Measurements from ENCODE around the gene GK2. TPM values are rescaled to one million over a fixed set of nuclear protein-coding genes. Genes with fewer than 3 reads are reported as not detected.

The GK2 gene
- total RNA-seq, 2 donors from 2014 or later = 3.9 TPM; not detected in 1

- intact Hi-C loops (cut with DNase I) = no loop called here
- no peak for DNase-seq (ENCODE audit: low spot score)
- H3K27ac ChIP-seq = no peak overlapping the region
- no peaks in the 10 kb centered on the region for H3K36me3 ChIP-seq
- no peaks in the 10 kb centered on the region for H3K9me3 ChIP-seq
- no peaks in the 10 kb centered on the region for H3K27me3 ChIP-seq (replicated peaks; ENCODE audit: insufficient read depth)
- no peaks in the 10 kb centered on the region for H3K4me1 ChIP-seq (replicated peaks)
- 41% methylated on average over 1 of the region's 1 CpG for WGBS
- H3K4me3 ChIP-seq = no peak overlapping the region
- TF ChIP-seq POLR2A (IDR thresholded peaks at IDR 0.05) (no peak), POLR2AphosphoS5 (IDR thresholded peaks at IDR 0.05) (no peak)
- TF ChIP-seq, protein P1, sequence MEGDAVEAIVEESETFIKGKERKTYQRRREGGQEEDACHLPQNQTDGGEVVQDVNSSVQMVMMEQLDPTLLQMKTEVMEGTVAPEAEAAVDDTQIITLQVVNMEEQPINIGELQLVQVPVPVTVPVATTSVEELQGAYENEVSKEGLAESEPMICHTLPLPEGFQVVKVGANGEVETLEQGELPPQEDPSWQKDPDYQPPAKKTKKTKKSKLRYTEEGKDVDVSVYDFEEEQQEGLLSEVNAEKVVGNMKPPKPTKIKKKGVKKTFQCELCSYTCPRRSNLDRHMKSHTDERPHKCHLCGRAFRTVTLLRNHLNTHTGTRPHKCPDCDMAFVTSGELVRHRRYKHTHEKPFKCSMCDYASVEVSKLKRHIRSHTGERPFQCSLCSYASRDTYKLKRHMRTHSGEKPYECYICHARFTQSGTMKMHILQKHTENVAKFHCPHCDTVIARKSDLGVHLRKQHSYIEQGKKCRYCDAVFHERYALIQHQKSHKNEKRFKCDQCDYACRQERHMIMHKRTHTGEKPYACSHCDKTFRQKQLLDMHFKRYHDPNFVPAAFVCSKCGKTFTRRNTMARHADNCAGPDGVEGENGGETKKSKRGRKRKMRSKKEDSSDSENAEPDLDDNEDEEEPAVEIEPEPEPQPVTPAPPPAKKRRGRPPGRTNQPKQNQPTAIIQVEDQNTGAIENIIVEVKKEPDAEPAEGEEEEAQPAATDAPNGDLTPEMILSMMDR (IDR thresholded peaks at IDR 0.05) = no peak
Observed at GRCh38 chr4:79381161-79381560, 26.9 kb downstream of the GK2 start.

- 74% methylated on average over 2 of the region's 2 CpGs for WGBS
- Histone ChIP-seq H3K36me3 (no peaks in the 10 kb centered on the region), H3K27ac (no peak overlapping the region), H3K27me3 (replicated peaks; ENCODE audit: insufficient read depth) (no peaks in the 10 kb centered on the region), H3K9me3 (no peaks in the 10 kb centered on the region), H3K4me3 (no peak overlapping the region), H3K4me1 (replicated peaks) (no peaks in the 10 kb centered on the region)
- TF ChIP-seq, protein P1 (IDR thresholded peaks at IDR 0.05) = no peak
- TF ChIP-seq POLR2AphosphoS5 (IDR thresholded peaks at IDR 0.05) (no peak), POLR2A (IDR thresholded peaks at IDR 0.05) (no peak)
- intact Hi-C loops (cut with DNase I) = no loop called here
- no peak for DNase-seq (ENCODE audit: low spot score)
Observed at GRCh38 chr4:79370026-79370425, 38.0 kb downstream of the GK2 start.

DNA sequence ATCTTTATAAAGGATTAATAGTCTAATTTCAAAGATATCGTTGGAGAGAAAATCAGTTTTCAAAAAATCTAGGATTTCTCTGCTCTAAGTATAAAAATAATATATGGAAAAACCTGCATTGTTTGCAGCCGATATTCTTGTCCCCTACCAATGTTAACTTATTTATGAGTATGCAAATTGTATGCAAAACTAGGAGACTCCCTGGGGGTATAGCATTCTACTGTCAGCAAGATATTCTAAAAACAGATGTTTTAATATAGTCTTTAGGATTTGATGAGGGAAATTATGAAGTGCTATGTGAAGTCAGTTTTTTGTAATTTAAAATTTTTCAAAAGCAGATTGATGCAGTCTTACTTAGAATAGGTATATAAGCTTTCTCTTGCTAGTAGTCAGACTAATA lies 40.9 kb downstream of the GK2 start:
- no peak for DNase-seq (ENCODE audit: low spot score)
- H3K4me1 ChIP-seq (replicated peaks) = no peaks in the 10 kb centered on the region
- no peaks in the 10 kb centered on the region for H3K36me3 ChIP-seq
- H3K27me3 ChIP-seq (replicated peaks; ENCODE audit: insufficient read depth) = no peaks in the 10 kb centered on the region
- TF ChIP-seq POLR2A (IDR thresholded peaks at IDR 0.05) (no peak), POLR2AphosphoS5 (IDR thresholded peaks at IDR 0.05) (no peak)
- TF ChIP-seq, protein P1 (IDR thresholded peaks at IDR 0.05) = no peak
- WGBS = 91% methylated on average over 2 of the region's 2 CpGs
- intact Hi-C loops (cut with DNase I) = no loop called here
- no peaks in the 10 kb centered on the region for H3K9me3 ChIP-seq
- no peak overlapping the region for H3K4me3 ChIP-seq
- H3K27ac ChIP-seq = no peak overlapping the region

- Histone ChIP-seq H3K27ac (no peak overlapping the region), H3K27me3 (replicated peaks; ENCODE audit: insufficient read depth) (no peaks in the 10 kb centered on the region), H3K9me3 (no peaks in the 10 kb centered on the region), H3K36me3 (no peaks in the 10 kb centered on the region), H3K4me3 (no peak overlapping the region), H3K4me1 (replicated peaks) (no peaks in the 10 kb centered on the region)
- DNase-seq (ENCODE audit: low spot score) = no peak
- TF ChIP-seq, protein P1 (IDR thresholded peaks at IDR 0.05) = no peak
- TF ChIP-seq POLR2A (IDR thresholded peaks at IDR 0.05) (no peak), POLR2AphosphoS5 (IDR thresholded peaks at IDR 0.05) (no peak)
- intact Hi-C loops (cut with DNase I) = no loop called here
Observed at GRCh38 chr4:79366422-79366821, 41.6 kb downstream of the GK2 start.

DNA sequence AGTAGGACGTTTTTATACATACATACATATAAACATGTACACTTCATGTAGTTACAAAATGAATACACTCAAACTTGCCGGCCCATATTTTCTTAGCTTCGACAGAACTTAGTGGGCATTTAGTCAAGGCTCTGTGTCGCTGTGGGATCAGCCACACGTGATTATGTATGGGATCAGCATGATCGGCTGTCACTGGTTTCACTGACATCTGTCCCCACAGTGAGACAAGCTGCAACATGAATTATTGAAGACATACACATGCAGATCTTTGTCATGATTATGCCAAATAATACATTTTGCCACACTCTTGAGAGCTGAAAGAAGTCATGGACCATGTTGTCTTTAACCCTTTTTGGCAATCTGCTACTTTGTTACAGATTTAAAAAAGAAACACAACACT lies 44.0 kb downstream of the GK2 start:
- no peak overlapping the region for H3K27ac ChIP-seq
- intact Hi-C loops (cut with DNase I) = no loop called here
- WGBS = 80% methylated on average over 6 of the region's 6 CpGs

More for the DNA sequence above, 44.0 kb downstream of the GK2 start:
- Histone ChIP-seq H3K4me3 (no peak overlapping the region), H3K9me3 (no peaks in the 10 kb centered on the region), H3K36me3 (no peaks in the 10 kb centered on the region), H3K27me3 (replicated peaks; ENCODE audit: insufficient read depth) (no peaks in the 10 kb centered on the region), H3K4me1 (replicated peaks) (no peaks in the 10 kb centered on the region)
- DNase-seq (ENCODE audit: low spot score) = no peak
- TF ChIP-seq POLR2AphosphoS5 (IDR thresholded peaks at IDR 0.05) = no peak

Data from prostate gland (tissue), 2 donors.